GM19438 (cell line): ENCODE data around the gene MGAT4A.

Experiments
- ATAC-seq: cut with Tn5 transposase; IDR thresholded peaks from one replicate; pipeline ENCODE4 v1.9.1; 2021; ENCODE audit warnings: low read depth; ENCODE audit not compliant: unreplicated experiment

MGAT4A gene

DNA sequence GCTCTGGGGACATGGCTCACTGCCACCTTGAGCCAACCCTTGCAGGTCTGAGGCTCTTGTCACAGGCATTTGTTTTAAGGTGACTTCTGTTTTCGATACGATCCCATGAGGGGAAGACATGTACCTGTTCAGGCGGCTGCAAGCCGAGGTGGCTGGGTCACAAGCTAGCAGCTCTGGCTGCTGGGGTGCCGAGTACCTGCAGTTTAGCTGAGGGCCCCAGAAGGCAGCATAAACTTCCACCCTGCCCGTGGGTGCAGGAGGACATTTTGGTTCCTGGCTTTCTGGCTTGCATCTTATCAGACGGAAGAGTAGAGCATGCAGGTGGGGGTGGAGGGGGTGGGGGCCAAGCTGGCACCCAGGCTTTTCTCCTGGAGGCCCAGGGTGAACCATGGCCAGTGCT is 151.0 kb downstream of the MGAT4A start:
- no peak for ATAC-seq

DNA sequence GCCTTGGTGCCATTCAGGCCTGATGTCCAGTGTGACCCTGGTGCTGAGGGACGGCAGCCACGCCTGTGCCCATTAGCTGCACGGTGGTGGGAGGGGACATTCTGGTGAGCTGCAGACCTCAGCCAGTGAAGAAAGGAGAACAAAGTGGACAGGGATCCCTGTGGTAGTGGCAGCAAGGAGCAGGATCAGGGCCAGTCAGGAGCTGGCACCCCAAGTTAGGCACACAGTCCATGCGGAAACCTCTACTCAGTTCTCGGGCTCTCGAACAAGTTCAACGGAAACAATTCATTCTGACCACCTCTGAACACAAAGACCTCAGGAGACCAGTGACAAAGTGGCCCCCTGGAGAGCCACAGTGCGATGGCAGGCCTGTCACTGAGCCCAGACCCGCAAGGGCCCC is 152.7 kb downstream of the MGAT4A start:
- ATAC-seq: no peak

DNA sequence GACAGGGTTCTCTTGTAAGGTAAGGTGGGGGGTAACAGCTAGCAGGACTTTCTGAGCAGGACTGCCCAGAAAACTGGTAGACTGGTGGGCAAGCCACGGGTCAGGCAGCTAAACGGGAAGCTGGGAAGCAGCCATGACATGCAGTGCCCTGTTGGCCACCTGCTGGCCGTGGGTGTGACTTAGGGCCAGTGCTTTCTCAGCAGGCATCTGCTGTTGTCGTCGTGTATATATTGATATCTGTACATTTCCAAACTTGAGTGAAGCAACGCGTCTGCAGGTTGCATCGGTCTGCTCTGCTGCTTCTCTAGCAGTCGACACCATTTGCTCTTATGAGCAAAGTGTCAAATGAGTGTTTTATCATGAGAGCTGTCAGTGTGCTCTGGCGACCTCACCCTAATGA is 153.6 kb downstream of the MGAT4A start:
- ATAC-seq: no peak

DNA sequence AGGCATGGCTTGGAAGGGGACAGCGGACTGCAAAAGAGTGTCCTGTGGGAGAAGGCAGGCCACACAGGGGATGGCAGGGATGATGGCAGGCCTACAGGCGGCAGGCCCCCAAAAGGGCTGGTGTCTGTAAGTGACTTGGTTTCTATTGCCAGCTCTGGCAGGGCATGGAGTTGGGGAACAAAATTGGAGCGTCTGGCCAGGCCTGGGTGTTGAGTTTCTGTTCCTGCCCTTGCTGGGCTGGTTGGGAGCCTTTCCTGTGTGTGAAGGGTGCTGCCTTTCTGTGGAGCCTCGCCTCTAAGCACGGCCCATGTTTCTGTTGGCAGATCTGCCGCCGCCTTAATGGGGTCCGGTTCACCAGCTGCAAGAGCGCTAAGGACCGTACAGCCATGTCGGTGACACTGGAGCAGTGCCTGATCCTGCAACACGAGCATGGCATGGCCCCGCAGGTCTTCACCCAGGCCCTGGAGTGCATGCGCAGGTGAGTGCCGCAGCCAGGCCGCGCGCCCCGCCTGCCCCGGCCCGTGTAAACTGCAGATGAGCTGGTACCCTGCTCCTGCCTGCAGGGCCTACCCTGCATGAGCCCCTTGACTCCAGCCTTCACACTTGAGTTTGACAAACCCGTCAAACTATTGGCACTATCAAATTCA is 154.1 kb downstream of the MGAT4A start:
- ATAC-seq: no peak

DNA sequence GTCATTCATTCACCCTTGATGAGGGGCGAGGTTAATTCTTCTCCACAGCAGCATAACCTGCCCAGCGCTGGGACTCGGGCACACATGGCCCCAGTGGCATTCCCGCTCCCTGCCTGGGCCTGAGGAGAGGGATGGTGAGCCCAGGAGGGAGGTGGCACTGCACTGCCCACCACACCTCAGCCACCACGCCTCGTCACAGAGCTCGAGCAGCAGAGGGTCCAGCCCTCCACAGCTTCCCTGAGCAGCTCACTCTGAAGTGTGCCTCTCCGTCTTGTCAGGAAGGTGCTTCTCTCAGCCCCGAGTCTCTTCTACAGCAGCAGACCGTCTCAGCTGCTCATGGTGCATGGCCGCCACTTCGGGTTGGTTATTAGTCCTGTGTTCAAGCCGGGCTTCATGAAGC is 157.5 kb downstream of the MGAT4A start:
- no peak for ATAC-seq

DNA sequence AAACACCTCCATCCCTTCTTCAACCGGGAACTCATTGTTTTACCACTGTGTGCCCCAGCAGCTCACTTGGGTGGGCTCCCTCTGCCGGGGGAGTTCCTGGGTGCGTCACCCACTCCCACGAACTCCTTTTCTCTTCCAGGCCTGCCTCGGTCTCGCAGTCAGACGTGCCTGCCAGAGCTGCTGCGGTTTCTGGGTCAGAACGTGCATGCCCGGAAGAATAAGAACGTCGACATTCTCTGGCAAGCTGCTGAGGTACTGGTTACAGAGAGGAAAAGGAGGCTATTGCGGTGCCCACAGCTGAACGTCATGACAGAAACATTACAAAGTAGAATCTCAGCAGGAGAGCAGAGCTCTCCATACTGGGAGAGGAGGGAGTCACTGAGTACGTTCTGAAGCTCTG is 158.3 kb downstream of the MGAT4A start:
- ATAC-seq: no peak

DNA sequence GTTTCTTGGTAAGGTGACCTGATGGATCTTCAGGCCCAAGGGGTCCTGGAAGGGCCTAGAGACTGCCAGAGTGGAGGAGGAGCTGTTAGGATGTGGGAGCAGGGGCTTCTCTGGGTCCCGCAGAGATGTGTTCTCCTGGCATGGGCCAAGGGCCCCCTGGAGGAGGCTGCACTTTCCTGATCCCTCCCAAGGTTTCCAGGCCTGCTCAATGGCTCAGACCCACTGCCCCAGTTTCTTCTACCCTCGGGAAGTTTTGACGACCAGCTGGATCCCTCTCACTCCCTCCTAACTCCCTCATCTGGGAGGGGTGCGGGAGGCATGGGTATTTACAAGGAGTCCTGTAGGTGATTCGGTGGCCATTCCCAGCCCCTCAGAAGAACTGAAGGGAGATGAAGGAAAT is 158.7 kb downstream of the MGAT4A start:
- ATAC-seq: no peak

DNA sequence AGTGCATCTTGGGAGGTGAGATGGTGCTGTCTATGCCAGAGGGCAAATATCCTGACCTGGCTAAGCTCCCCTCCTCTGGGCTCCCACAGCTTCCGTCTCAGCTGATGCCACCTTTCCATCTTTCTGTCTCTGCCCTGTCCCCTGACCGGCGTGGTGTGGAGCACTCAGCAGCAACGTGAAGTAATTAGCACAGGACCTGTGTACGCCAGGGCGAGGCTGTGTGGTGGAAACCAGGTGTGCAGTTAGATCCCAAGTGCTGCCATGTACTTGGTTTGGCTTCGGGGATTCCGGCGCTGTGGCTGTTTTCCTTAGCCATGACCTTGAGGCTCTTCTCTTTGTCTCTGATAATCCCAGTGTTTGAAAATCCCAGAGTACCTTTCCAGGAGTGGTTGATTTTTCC is 159.1 kb downstream of the MGAT4A start:
- no peak for ATAC-seq

DNA sequence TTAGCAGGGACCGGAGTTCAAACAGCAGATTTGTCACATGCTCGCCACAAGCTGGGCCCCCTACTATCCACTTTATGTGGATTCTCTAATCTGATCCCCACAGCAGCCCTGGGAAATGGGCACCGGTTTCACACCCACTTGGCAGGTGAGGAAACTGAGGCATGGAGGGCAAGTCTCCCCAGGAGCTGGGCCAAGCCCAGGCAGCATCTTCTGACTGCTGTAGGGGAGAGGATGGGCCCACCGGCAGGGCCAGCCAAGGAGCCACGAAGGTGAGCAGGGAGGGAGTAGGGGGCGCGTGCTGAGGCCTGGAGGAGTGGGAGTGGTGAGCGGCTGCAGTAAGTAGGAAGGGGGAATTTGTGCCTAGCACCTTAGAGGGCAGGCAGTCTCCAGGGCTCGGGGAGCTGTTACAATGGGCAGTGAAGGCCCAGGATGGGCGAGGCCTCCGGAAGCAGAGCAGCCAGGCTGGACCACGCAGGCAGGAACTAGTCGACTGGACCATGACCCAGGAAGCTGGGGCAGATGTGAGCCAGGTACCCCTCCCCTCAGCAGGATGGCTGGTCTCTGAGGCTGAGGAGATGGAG is 159.7 kb downstream of the MGAT4A start:
- ATAC-seq: no peak

DNA sequence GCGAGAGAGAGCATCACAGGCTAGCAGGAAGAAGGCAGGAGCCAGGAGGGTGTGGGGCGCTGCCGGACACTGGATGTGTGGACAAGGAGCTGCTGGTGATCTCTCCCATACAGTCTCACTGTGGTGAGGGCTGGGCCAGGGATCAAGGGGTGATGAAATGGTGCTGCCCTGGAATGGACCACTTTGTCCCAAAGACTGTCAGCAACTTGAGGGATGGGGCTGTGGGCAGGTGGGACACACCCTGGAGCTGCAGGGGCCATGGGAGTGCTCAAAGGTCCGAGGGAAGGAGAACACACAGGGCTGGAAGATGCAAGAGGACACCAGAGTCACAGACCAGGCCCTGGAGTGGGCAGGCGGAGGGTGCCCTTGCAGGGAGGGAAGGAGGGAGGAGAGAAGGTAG is 160.6 kb downstream of the MGAT4A start:
- no peak for ATAC-seq

DNA sequence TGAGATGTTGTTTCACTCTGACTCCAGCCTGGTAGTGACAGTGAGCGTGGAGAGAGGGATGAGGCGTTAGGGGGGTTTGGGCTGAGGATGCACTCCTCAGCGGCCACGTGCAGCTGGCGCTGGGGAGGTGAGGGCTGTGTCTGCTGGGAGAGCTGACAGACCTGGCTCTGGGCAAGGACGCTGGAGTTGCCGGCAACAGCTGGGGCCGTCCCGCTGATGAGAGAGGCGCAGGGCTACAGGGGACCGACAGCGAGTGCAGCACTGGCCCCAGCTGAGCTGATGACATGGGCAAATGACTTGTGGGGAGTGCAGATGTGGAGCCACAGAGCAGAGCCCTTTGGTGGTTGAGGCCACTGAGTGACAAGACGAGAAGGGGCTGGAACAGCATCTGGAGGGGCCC is 161.0 kb downstream of the MGAT4A start:
- no peak for ATAC-seq

DNA sequence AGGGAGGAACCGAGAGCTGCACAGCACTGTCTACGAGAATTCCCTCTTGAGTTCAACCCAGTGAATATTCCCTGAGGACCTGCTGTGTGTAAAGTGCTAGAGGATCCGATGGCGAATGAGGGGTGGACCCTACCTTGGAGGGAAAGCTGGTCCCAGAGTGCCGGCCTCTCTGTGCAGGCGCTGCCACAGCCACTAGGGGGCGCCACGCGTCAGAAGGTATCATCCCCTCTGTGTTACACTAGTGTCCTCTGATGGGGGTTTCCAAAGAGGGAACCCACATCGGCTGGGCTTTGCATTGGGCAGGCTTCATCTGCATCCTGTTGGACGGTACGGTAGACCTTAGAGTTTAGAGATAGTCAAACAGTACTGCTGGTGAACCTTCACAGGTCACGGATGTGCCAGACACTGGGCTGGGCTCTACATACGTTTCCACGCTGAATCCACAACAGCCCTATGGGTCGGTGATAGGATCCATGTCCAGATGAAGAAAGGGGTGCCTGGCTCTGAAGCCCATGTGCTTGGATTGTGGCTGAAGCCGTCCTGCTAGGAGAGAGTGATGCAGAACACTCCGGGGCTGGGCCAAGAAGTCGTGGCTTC is 161.6 kb downstream of the MGAT4A start:
- no peak for ATAC-seq
